GM15510 (cell line): ENCODE data around the gene RSPO4.

Source experiments
- POLR2A ChIP-seq: IDR thresholded peaks from 3 replicates; pipeline ENCODE4 v1.6.1; 2011; ENCODE audit warnings: borderline replicate concordance; ENCODE audit not compliant: insufficient read length; ENCODE audit errors: extremely low read depth

RSPO4 gene

DNA sequence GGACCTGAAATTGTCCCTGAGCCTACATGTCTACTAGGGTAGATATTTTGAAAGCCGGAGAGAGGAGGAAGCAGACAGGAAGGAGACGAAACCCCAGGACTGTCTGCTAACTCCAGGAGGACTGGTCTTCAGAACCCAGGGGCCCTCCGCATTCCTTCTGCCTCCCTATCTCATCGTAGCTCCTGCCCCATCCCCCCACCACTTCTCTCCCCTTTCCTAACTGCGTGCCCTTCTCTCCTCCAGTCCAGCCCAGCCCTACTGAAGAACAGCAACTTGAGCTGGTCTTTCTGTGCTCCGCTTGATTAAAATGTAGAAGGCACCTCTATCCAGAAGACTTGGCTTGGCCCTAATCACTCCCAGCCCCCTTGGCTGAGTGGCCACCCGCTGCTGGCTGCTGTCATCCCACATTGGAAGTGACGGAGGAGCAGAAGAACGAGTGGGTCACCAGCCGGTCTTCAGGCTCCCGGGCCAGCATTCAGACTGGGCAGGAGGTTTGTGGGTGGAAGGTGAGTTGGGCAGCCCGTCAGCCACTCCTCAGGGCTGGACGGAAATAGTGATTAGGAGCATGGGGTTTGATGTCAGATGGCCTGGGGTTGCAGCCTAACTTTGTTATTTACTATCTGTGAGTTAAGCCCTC is 57.2 kb downstream of the RSPO4 start:
- no peak for TF ChIP-seq POLR2A

DNA sequence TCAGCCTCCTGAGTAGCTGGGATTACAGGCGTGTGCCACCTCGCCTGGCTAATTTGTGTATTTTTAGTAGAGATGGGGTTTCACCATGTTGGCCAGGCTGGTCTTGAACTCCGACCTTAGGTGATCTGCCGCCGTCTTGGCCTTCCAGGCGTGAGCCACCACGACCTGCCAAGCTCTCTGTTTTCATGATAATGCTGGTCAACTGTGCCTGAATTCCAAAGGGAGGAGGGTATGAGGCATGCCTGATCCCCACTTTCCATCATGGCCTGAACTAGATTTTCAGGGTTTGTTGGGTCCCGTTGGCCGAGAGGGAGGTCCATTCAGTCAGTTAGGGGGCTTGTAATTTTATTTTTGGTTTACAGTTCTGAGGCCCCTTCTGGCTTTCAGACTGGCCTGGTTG is 58.0 kb downstream of the RSPO4 start:
- no peak for TF ChIP-seq POLR2A

DNA sequence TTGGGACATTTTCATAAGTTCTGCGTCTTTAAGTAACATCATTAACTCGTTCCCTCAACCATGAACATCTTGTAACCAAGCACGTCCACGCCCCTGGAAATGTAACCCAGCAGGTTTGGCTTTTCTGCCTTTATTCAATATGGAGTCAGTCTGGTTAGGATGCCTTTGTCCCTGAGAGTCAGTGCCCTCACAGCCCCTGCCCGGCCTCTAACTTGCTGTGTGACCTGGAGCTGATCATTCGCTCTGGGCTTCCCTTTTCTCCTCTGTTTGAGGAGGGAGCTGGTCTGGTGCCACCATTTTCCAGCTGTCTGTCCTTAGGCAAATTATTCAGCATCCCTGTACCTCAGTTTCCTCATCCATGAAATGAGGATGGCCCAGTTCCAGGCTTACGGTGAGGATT is 59.5 kb downstream of the RSPO4 start:
- TF ChIP-seq POLR2A: no peak

DNA sequence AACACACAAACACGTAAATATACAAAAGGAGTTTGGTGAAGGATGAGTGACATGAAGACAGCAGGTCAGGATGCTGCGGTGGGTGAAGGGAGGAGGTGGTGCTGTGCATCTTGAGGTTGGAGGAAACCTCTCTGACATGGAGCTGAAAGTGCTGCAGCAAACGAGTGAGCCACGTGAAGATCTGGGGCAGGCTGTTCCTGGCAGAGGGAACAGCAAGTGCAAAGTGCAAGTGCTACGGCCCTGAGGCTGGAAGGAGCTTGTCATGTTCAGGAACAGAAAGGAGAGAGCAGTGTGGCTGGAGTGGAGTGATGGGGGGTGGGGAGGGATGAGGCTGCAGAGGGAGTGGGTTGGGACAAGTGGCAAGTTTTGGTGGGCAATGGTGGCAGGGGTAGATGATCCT is 61.2 kb downstream of the RSPO4 start:
- no peak for TF ChIP-seq POLR2A

DNA sequence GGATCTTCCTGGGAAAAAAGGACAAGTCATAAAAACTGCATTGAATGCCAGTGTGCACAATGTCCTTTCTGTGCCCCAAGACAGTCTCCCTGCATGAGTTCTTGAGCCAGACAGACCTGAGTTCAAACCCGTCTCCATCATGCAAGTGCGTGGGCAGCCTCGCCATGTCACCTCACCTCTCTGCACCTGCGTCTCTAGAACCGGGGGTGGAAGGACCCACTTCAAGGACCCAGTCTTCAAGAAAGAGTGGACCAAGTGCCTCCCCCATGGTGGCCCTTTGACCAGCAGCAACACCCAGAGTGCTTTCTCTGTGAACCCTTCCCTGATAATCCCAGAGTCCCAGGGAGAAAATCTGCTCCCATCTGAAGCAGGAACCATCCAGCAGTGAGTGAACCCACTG is 62.5 kb downstream of the RSPO4 start:
- TF ChIP-seq POLR2A: no peak

DNA sequence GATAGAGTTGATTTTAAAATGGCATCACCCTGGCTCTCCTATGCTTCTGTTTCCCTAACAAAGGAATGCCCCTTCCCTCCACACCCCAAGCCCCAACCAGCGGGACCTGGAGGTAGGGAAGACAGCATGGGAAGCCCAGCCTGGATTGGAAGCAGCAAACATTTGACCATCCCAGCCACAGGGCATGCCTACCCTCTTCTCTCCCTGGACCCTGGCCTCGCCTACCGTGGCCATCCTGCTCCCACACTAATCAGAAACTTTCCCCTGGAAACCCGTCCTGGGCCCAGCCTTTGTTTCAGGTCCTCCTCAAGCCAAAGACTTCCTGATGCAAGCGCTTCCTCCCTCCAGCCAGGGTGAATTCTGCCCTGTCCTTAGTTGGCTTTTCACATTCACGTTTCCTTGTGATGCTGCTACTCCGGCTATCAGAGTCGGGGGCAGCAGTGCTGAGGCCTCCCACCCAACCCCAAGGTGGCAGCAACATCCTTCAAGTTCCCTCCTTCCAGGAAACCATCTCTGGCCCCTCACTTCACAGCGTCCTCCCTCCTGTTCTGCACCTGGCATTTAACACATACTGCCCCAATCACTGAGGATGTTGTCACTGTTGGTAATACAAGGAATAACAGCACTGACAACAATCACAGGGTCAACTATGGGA is 67.8 kb downstream of the RSPO4 start:
- no peak for TF ChIP-seq POLR2A

DNA sequence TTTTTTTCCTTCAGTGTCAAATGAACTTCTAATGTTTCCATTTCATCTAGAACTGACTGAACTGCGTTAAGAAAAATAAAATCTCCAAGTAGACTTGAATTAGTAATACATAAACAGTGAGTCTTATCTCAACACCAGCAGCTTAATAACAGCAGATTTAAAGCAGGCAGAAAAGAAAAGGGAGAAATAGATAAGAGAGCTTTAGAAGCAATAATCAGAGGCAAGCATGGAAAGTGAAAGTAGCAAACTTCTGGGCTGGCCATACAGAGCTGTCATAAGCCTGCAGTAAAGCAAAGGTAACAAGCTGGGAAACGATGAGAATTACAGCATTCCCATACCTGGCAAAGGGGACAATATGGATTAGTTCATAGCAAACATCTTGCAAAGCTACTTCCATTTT is 69.1 kb downstream of the RSPO4 start:
- no peak for TF ChIP-seq POLR2A

DNA sequence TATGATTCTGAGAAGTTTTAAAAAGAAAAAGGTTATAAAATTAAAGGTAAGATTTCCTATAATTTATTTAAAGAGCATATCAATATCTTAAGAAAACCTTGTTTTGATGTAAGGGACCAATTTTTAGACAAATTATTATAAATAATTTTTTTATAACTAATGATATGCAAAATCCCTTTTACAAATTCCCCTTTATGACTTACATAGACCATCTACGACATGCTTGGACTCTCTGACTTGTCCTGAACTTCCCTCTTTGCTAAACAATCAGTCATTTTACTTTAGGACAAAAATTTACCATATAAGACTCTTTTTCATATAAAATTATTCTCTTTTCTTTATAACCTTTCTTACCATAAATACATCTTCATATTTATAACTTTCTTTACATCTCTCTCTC is 70.7 kb downstream of the RSPO4 start:
- no peak for TF ChIP-seq POLR2A

DNA sequence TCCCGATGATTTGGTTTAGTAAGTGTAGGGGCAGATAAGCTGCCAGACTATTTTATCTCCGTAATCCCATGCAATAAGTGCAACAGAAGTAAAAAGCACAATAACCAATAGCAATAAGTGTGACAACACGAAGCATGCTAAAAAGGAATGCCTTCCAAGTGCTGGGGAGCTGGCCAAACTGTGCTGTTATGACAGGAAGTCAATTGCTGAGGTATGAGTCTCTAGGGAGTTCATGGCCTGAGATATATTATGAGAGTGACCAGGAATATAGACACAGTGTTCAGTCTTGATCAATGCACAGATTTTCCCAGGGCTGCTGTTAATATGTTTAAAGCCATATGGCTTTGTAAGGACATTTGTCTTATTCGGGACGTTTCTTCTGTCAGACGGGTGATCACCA is 75.4 kb downstream of the RSPO4 start:
- TF ChIP-seq POLR2A: no peak

DNA sequence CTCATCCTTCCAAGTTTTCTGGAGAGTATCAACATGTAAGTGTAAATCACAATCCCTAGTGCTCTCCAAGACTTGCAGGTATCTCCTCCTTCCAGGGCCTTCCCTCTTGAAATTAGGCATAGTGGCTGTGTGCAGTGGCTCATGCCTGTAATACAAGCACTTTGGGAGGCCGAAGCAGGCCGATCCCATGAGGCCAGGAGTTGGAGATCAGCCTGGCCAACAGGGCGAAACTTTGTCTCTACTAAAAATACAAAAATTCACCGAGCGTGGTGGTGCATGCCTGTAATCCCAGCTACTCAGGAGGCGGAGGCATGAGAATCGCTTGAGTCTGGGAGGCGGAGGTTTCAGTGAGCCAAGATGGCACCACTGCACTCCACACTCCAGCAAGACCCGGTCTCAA is 76.6 kb downstream of the RSPO4 start:
- TF ChIP-seq POLR2A: no peak

DNA sequence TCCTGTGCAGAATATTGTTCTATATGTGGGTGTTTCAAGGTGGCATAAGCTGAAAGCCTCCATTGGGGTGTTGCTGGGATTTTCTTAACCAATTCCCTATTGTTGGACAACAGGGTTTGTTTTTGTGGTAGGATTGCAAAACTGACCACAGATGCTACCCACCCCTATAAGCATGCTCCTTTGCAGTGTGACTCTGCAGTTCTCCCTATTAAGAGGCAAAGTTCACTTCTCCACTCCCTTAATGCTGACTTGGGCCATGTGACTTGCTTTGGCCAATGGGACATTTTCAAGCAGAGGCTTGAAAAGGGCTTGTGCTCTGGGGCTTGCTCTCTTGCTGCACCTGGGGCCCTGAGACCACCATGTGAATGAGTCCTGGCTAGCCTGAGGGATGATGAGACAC is 77.5 kb downstream of the RSPO4 start:
- no peak for TF ChIP-seq POLR2A

DNA sequence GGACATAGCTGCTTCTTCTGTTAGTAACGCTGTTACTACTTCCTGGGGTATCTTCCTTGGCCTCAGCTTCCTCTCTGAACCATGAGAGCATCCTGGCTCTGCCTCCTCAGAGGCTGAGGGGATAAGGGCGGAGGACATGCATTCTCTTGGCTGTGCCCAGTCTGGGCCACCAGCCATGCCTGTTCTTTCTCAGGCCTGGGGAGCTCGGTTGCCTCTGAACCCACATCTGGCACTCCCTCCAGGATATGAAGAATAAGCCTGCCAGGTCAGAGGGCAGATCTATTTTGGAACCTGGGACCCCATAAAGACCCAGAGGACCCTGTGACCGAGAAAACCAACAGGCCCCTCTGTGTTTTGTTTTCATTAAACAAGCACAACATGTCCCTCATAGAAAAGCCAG is 79.3 kb downstream of the RSPO4 start:
- no peak for TF ChIP-seq POLR2A

DNA sequence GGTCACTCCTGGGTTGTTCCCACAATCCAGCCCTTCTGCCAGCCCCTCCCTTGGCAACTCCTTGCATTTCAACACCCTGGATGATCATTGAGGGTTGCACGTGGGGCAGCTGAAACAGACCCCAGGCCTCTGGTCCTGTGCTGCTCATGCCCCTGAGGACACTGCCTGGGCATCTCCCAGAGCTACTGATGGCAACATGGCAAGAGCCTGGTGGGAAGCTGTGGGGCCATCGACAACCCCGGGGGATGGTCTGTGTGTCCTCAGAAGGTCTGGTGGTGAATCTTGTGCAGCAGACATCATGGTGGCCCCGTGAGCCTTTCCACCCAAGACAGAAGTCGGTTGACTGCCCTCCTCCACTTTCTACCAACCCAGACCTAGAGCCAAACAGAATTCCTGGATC is 81.0 kb downstream of the RSPO4 start:
- no peak for TF ChIP-seq POLR2A

DNA sequence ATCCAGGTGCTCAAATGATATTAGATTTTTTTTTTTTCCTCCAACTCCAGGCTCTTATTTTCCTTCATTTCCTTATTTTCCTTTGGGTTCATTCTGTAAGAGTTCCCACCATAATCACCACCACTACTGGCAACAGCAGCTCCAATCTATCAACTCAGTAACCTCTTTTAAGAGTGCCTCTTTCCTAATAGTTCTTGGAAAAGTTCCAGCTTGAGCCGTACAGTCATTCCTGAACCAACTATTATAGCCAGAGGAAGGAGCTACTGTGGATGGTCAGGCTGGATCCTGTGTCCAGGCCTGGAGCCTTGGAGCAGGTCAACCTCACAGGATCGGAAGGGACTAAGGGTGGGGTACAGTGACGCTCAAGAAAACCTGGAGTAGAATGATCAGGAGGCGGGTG is 81.8 kb downstream of the RSPO4 start:
- TF ChIP-seq POLR2A: no peak

DNA sequence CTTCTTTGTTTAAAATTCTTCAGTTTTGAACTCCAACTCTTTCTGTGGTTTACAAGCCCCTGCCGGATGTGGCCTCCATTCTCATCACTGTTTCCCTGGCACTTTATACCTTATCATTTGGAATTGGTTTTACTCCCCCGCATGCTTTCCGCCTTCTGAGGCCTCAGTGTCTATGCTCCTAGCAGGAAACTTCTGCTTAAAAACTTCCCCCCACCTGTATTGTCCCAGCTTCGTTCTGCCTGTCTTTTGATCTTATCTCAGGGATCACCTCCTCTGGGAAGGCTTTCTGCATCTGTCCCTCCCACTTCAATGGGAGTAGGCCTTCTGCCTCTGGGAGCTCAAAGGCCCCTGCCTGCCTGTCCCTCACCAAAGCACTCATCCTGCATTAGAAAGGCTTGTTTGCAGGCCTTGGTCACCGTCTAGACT is 82.6 kb downstream of the RSPO4 start:
- TF ChIP-seq POLR2A: no peak

DNA sequence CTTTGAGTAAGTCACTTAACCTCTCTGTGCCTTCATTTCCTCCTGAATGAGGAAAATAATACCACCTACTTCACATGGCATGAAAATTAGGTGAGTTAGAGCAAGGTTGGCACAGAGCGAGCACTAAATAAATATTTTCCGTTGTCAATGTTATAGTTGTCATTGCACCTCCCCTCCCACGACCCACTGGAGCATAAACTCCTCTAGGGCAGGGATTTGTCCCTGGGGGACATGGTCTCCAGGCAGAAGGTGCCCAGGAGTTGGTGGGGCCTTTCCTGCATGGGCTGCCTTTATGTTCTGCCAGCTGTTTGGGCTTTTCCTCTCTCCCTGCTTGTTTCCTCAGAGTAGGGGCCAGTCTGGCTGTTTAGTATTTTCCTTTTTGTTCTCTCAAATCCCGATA is 84.7 kb downstream of the RSPO4 start:
- TF ChIP-seq POLR2A: no peak
